Measurements from ENCODE around the gene NUP133. TPM values are rescaled to one million over a fixed set of nuclear protein-coding genes. Genes with fewer than 3 reads are reported as not detected.

Gene NUP133
- total and polyA plus RNA-seq, 2 donors from 2014 or later = 15.9 to 35.0 TPM

DNA sequence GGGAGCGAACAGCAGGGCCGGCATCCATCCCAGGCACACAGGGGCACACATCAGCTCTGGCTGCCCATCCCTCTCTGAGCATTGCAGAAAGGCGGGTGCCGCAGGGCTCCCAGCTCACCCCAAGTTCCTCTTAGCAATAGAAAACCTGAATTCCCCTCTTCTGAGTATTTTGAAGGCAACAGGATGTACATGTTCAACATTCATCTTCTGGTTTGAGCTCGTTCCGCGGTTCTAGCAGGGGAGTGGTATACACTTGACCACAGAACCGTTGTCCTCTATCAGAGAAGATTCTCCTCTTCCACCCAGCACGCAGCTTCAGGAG lies 97.8 kb downstream of the NUP133 start:
- Histone ChIP-seq H3K4me1 (ENCODE audit: control insufficient read depth in 2 of 3, insufficient read depth in 2 of 3, low read depth in 1 of 3, low read length in 3 of 3) (peaks cover 0 to 16% (median 0%) of the 10 kb centered on the region in 3 donors), H3K36me3 (ENCODE audit: control insufficient read depth in 2 of 3, insufficient read depth in 3 of 3, low read length in 3 of 3) (no peaks in the 10 kb centered on the region), H3K27me3 (ENCODE audit: control insufficient read depth, insufficient read depth, low read length) (peaks cover 4% of the 10 kb centered on the region), H3K27ac (ENCODE audit: low read depth in 2 of 2, low read length in 2 of 2) (no peak overlapping the region), H3K9me3 (ENCODE audit: control insufficient read depth in 2 of 3, insufficient read depth in 1 of 3, low read length in 3 of 3) (no peaks in the 10 kb centered on the region), H3K4me3 (ENCODE audit: low read length in 3 of 3) (no peak overlapping the region), H3K9ac (ENCODE audit: low read length in 3 of 3) (no peak overlapping the region)
- DNase-seq (no peak), FAIRE-seq (no peak)
- TF ChIP-seq, protein P1, sequence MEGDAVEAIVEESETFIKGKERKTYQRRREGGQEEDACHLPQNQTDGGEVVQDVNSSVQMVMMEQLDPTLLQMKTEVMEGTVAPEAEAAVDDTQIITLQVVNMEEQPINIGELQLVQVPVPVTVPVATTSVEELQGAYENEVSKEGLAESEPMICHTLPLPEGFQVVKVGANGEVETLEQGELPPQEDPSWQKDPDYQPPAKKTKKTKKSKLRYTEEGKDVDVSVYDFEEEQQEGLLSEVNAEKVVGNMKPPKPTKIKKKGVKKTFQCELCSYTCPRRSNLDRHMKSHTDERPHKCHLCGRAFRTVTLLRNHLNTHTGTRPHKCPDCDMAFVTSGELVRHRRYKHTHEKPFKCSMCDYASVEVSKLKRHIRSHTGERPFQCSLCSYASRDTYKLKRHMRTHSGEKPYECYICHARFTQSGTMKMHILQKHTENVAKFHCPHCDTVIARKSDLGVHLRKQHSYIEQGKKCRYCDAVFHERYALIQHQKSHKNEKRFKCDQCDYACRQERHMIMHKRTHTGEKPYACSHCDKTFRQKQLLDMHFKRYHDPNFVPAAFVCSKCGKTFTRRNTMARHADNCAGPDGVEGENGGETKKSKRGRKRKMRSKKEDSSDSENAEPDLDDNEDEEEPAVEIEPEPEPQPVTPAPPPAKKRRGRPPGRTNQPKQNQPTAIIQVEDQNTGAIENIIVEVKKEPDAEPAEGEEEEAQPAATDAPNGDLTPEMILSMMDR (IDR thresholded peaks at IDR 0.05; ENCODE audit: borderline replicate concordance, extremely low read depth, insufficient read depth) = no peak
- intact Hi-C loops (cut with DNase I) = no loop called here

DNA sequence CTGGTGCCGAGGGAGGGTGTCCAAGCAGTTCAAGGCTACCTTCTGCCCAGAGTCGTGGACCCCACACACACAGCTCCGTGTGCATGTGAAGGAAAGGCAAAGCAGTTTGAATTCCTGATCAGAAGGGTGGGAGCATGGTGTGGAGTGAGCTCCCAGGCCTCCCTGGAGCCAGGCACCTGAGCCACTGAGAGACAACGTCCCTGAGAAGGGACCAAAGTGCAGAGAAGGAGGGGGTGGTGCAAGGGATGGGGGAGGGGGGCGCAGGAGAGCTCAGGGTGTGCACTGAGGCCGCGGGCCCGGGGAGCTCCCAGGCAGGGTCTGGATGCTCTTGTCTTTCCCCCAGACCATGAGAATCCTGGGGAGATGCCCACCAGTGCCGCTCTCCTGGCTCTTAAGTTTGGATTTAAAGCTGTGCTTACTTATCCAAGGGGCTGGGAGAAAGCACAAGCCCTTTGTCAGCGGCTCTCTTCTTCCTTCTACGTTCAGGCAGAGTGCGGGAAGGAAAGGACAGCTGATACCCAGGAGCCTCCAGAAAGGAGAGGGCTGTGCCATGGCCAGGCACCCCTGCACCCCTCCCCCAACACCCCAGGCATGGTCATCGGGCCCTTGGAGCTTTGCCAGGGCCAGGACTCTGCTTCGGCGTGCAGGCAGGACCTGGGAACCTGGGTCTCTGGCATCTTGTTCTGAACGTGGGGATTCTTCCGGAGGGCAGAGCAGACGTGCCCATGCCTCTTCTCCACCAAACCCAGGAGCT lies 98.3 kb downstream of the NUP133 start:
- Histone ChIP-seq H3K9me3 (ENCODE audit: control insufficient read depth in 2 of 3, insufficient read depth in 1 of 3, low read length in 3 of 3) (no peaks in the 10 kb centered on the region), H3K4me1 (ENCODE audit: control insufficient read depth in 2 of 3, insufficient read depth in 2 of 3, low read depth in 1 of 3, low read length in 3 of 3) (peaks cover 0 to 16% (median 0%) of the 10 kb centered on the region in 3 donors), H3K27me3 (ENCODE audit: control insufficient read depth, insufficient read depth, low read length) (peaks cover 4% of the 10 kb centered on the region), H3K4me3 (ENCODE audit: low read length in 3 of 3) (no peak overlapping the region), H3K36me3 (ENCODE audit: control insufficient read depth in 2 of 3, insufficient read depth in 3 of 3, low read length in 3 of 3) (no peaks in the 10 kb centered on the region), H3K27ac (ENCODE audit: low read depth in 2 of 2, low read length in 2 of 2) (no peak overlapping the region), H3K9ac (ENCODE audit: low read length in 3 of 3) (no peak overlapping the region)
- intact Hi-C loops (cut with DNase I) = no loop called here
- DNase-seq (no peak), FAIRE-seq (no peak)
- TF ChIP-seq, protein P1 (IDR thresholded peaks at IDR 0.05; ENCODE audit: borderline replicate concordance, extremely low read depth, insufficient read depth) = no peak

- H3K9ac ChIP-seq (ENCODE audit: low read length in 3 of 3) = peak overlapping the region in 1 of 3 donors; percentile 19
- H3K27ac ChIP-seq (ENCODE audit: low read depth in 2 of 2, low read length in 2 of 2) = no peak overlapping the region
- FAIRE-seq (no peak), DNase-seq (no peak)
- H3K4me3 ChIP-seq (ENCODE audit: low read length in 3 of 3) = no peak overlapping the region
- TF ChIP-seq, protein P1 (IDR thresholded peaks at IDR 0.05; ENCODE audit: borderline replicate concordance, extremely low read depth, insufficient read depth) = no peak
- intact Hi-C loops (cut with DNase I) = no loop called here
- peaks cover 0 to 16% (median 0%) of the 10 kb centered on the region in 3 donors for H3K4me1 ChIP-seq (ENCODE audit: control insufficient read depth in 2 of 3, insufficient read depth in 2 of 3, low read depth in 1 of 3, low read length in 3 of 3)
- H3K36me3 ChIP-seq (ENCODE audit: control insufficient read depth in 2 of 3, insufficient read depth in 3 of 3, low read length in 3 of 3) = no peaks in the 10 kb centered on the region
- H3K27me3 ChIP-seq (ENCODE audit: control insufficient read depth, insufficient read depth, low read length) = peaks cover 4% of the 10 kb centered on the region
- no peaks in the 10 kb centered on the region for H3K9me3 ChIP-seq (ENCODE audit: control insufficient read depth in 2 of 3, insufficient read depth in 1 of 3, low read length in 3 of 3)
These were observed 99.6 kb downstream of the NUP133 start for GRCh38 chr1:229408458-229409037.
